Erythroblast (primary cell): ENCODE data around the gene ROBO2.

Experiments used
- GATA1 ChIP-seq: IDR thresholded peaks from 2 replicates; pipeline ENCODE4 v1.6.1; 2011; ENCODE audit warnings: low read depth, mild to moderate bottlenecking, control low read depth, low read length, moderate library complexity
- POLR2A ChIP-seq: IDR thresholded peaks from 2 replicates; pipeline ENCODE4 v1.6.1; 2011; ENCODE audit warnings: mild to moderate bottlenecking, low read length

GRCh38 chr3:77093101-77093500 is 53.2 kb downstream of the ROBO2 start:
- TF ChIP-seq POLR2A (no peak), GATA1 (no peak)
